H1 (cell line): ENCODE results near the gene SLC9A5. TPM values are rescaled to one million over a fixed set of nuclear protein-coding genes. Genes with fewer than 3 reads are reported as not detected.

Experiments used
- EGR1 ChIP-seq: IDR thresholded peaks from 2 replicates; pipeline ENCODE4 v1.6.1; 2011; ENCODE audit warnings: low read depth, low read length, borderline replicate concordance
- EZH2 ChIP-seq: fragments of 200-600 bp; sonication (generic); IDR thresholded peaks from 2 replicates; pipeline ENCODE4 v1.7.1; 2012; ENCODE audit warnings: low read depth, mild to moderate bottlenecking, moderate library complexity, low read length, inconsistent platforms; ENCODE audit not compliant: severe bottlenecking
- FOSL1 ChIP-seq: IDR thresholded peaks from 2 replicates; pipeline ENCODE4 v1.6.1; 2011; ENCODE audit warnings: mild to moderate bottlenecking, low read depth, low read length, moderate library complexity; ENCODE audit not compliant: insufficient read depth
- KDM4A ChIP-seq: IDR thresholded peaks from one replicate; pipeline ENCODE4 v1.7.1; 2012; ENCODE audit warnings: low read depth, mild to moderate bottlenecking, moderate library complexity, low read length, inconsistent platforms; ENCODE audit not compliant: severe bottlenecking
- POLR2AphosphoS5 ChIP-seq: IDR thresholded peaks from 2 replicates; pipeline ENCODE4 v1.6.1; 2011; ENCODE audit warnings: low read depth, low read length
- SUZ12 ChIP-seq: fragments of 200-600 bp; sonication (generic); IDR thresholded peaks from 2 replicates; pipeline ENCODE4 v1.6.1; 2012; ENCODE audit warnings: mild to moderate bottlenecking, inconsistent platforms, low read length, moderate library complexity, mixed read lengths
- TCF12 ChIP-seq: IDR thresholded peaks from 2 replicates; pipeline ENCODE4 v1.6.1; 2011; ENCODE audit warnings: low read depth, mild to moderate bottlenecking, low read length
- TEAD4 ChIP-seq: IDR thresholded peaks from 2 replicates; pipeline ENCODE4 v1.6.1; 2012; ENCODE audit warnings: low read depth, low read length, inconsistent platforms, mixed read lengths
- polyA plus RNA-seq, 7 experiments: library from polyadenylated mRNA; depleted of rRNA in 3 of 7; stranded (reverse) in 5 of 7; unstranded in 2 of 7; fragments of >200 nt in 5 of 7; fragments of 200-250 nt in 2 of 7; gene quantifications; 1 replicate in 5 of 7; 2 replicates in 1 of 7; 4 replicates in 1 of 7; pipeline versions ENCODE4 v1.2.1 to v1.2.3, GENCODE V29; 2011 to 2013; ENCODE audit warnings: missing spikeins in 2 of 7, mixed read lengths in 2 of 7
- total RNA-seq: library from RNA; stranded (reverse); fragmentation: NEBNext Ultra II Directional; extraction: Animal tissue kit (Norgen Biotek cat#: 25700); gene quantifications from 2 replicates; pipeline ENCODE4 v1.2.1, GENCODE V29; 2021

The SLC9A5 gene
- total and polyA plus RNA-seq, 2 of the 8 experiments (the other 6 are each of a cell fraction or from before 2014, with no cell fraction given): 7.9 to 8.6 TPM

- TF ChIP-seq KDM4A (no peak), TEAD4 (no peak), TCF12 (no peak), SUZ12 (no peak), EGR1 (no peak), FOSL1 (no peak), POLR2AphosphoS5 (no peak), EZH2 (no peak)
Measured at GRCh38 chr16:67298277-67298676, 49.5 kb downstream of the SLC9A5 start (continued).
